GM12878 (cell line): ENCODE measurements around the gene RFX1. TPM values are rescaled to one million over a fixed set of nuclear protein-coding genes. Genes with fewer than 3 reads are reported as not detected.

ENCODE experiments used
- ATAC-seq: fragments of 200-7000 bp; cut with Tn5 transposase; 3 replicates; pipeline ENCODE4 v1.9.1; 2020; ENCODE audit warnings: mild to moderate bottlenecking, moderate library complexity
- BruUV-seq: library from RNA; stranded (reverse); fragments of 400-500 nt; replicated peaks from 2 replicates; lab custom pipeline; 2021; lab: Mats Ljungman, UMichigan
- CTCF ChIA-PET: fragments of 300-600 bp; sonication (Branson Sonifier 250); formaldehyde crosslinking; extraction: SDS; loops from one replicate; lab custom pipeline; 2021; ENCODE audit warnings: inconsistent platforms; lab: Yijun Ruan, JAX
- POLR2A ChIA-PET: fragments of 350-600 bp; formaldehyde crosslinking; extraction: SDS; loops from one replicate; lab custom pipeline; 2021; ENCODE audit warnings: inconsistent platforms; lab: Charles Lee
- RAD21 ChIA-PET: fragments of 300-600 bp; sonication (Branson Sonifier 250); formaldehyde crosslinking; loops from one replicate; lab custom pipeline; 2023; ENCODE audit warnings: antibody characterized with exemption; ENCODE audit not compliant: unreplicated experiment; lab: Charles Lee
- SMC1A ChIA-PET: fragments of 300-600 bp; sonication (Branson Sonifier 250); formaldehyde crosslinking; loops from one replicate; lab custom pipeline; 2023; ENCODE audit not compliant: unreplicated experiment, uncharacterized antibody; lab: Charles Lee
- DNase-seq: peaks from one replicate; pipeline ENCODE4 v3.0.0-alpha.2; 2011; ENCODE audit warnings: low read depth, low spot score
- FAIRE-seq: peaks from 3 replicates; lab custom pipeline; 2011; peaks lifted over from hg19 to GRCh38; lab: Jason Lieb, UNC
- H2AFZ ChIP-seq: 2 replicates; pipeline ENCODE4 v1.6.0; 2011; ENCODE audit warnings: low read depth, low read length, control low read depth; ENCODE audit not compliant: control insufficient read depth
- H3K27ac ChIP-seq: 2 replicates; pipeline ENCODE4 v1.5.1; 2011; ENCODE audit warnings: control low read depth; ENCODE audit not compliant: control insufficient read depth, insufficient read depth
- H3K27me3 ChIP-seq, 2 experiments: replicated peaks in 1 of 2; 2 replicates each; pipeline versions ENCODE4 v1.6.0 to v1.6.1; 2011; ENCODE audit warnings: low read length in 1 of 2; ENCODE audit not compliant: control insufficient read depth in 2 of 2, insufficient read depth in 2 of 2
- H3K36me3 ChIP-seq, 2 experiments: 2 replicates each; pipeline ENCODE4 v1.5.1; 2011; ENCODE audit warnings: low read length in 1 of 2; ENCODE audit not compliant: control insufficient read depth in 2 of 2, insufficient read depth in 2 of 2
- H3K4me1 ChIP-seq: 2 replicates; pipeline ENCODE4 v1.6.1; 2011; ENCODE audit warnings: mild to moderate bottlenecking, low read length, moderate library complexity, mixed read lengths; ENCODE audit not compliant: control insufficient read depth, insufficient read depth
- H3K4me2 ChIP-seq: 2 replicates; pipeline ENCODE4 v1.6.0; 2011; ENCODE audit warnings: control low read depth; ENCODE audit not compliant: control insufficient read depth, insufficient read depth
- H3K4me3 ChIP-seq: fragments of 200-600 bp; sonication (generic); 2 replicates; pipeline ENCODE4 v1.5.1; 2016
- H3K79me2 ChIP-seq: 2 replicates; pipeline ENCODE4 v1.6.0; 2011; ENCODE audit warnings: low read length; ENCODE audit not compliant: control insufficient read depth, insufficient read depth
- H3K9ac ChIP-seq: 2 replicates; pipeline ENCODE4 v1.8.0; 2011; ENCODE audit warnings: low read length, control low read depth, mixed read lengths; ENCODE audit not compliant: control insufficient read depth, insufficient read depth
- H3K9me3 ChIP-seq: replicated peaks from 3 replicates; pipeline ENCODE4 v1.5.1; 2011; ENCODE audit warnings: mild to moderate bottlenecking, low read length; ENCODE audit not compliant: control insufficient read depth, insufficient read depth
- H4K20me1 ChIP-seq: 2 replicates; pipeline ENCODE4 v1.6.0; 2011; ENCODE audit not compliant: control insufficient read depth, insufficient read depth
- ASH2L ChIP-seq: fragments of 300-600, 200-600 bp; sonication (generic); IDR thresholded peaks from 2 replicates; pipeline ENCODE4 v1.6.1; 2017; ENCODE audit warnings: low read depth, mild to moderate bottlenecking, borderline replicate concordance
- BMI1 ChIP-seq: fragments of 450-650 bp; IDR thresholded peaks from 2 replicates; pipeline ENCODE4 v1.6.1; 2016; ENCODE audit warnings: mild to moderate bottlenecking, moderate library complexity, borderline replicate concordance
- CBX5 ChIP-seq: sonication (generic); IDR thresholded peaks from 2 replicates; pipeline ENCODE4 v1.6.1; 2016; ENCODE audit warnings: low read depth, moderate library complexity, mild to moderate bottlenecking, inconsistent platforms
- HDAC6 ChIP-seq: fragments of 200-600 bp; sonication (generic); IDR thresholded peaks from one replicate; pipeline ENCODE4 v1.8.0; 2017; ENCODE audit warnings: antibody characterized with exemption; ENCODE audit not compliant: unreplicated experiment
- KLF5 ChIP-seq: fragments of 450-650 bp; IDR thresholded peaks from 2 replicates; pipeline ENCODE4 v1.6.1; 2014; ENCODE audit warnings: mild to moderate bottlenecking; ENCODE audit not compliant: partially characterized antibody
- LARP7 ChIP-seq: fragments of 450-650 bp; IDR thresholded peaks from 2 replicates; pipeline ENCODE4 v1.6.1; 2017; ENCODE audit warnings: mild to moderate bottlenecking
- RBBP5 ChIP-seq: fragments of 200-600 bp; sonication (generic); conservative IDR thresholded peaks from 2 replicates; pipeline ENCODE4 v1.6.1; 2016
- SREBF2 ChIP-seq: IDR thresholded peaks from 2 replicates; pipeline ENCODE4 v1.6.1; 2012; ENCODE audit warnings: mild to moderate bottlenecking, low read length
- ZNF384 ChIP-seq: IDR thresholded peaks from 2 replicates; pipeline ENCODE4 v1.6.1; 2012; ENCODE audit warnings: low read depth, mild to moderate bottlenecking, low read length, improper control_type of control experiment, borderline replicate concordance
- WGBS: methylation state at CpG from one replicate; pipeline ENCODE4 v1.1.6; 2016; ENCODE audit warnings: low lambda C conversion rate; ENCODE audit not compliant: insufficient replicate concordance, insufficient coverage; ENCODE audit errors: missing lambda C conversion rate; 5-methylcytosine and 5-hydroxymethylcytosine counted together
- in situ Hi-C: fragments of 300-500 bp; cut with MboI; formaldehyde crosslinking; loops from 9 replicates; pipeline ENCODE4 v1.14.3; 2018; ENCODE audit warnings: mixed read lengths
- intact Hi-C: fragments of 100-400 bp; cut with micrococcal nuclease; formaldehyde crosslinking; loops from one replicate; pipeline ENCODE4 v1.14.2; 2022; ENCODE audit not compliant: unreplicated experiment
- polyA plus RNA-seq, 11 experiments: library from polyadenylated mRNA; depleted of rRNA in 4 of 11; unstranded in 6 of 11; stranded (reverse) in 5 of 11; fragments of >200 nt; fragmentation: Nextera tagmentation in 4 of 11; fragmentation: Illumina TruSeq in 1 of 11; extraction: Ambion mirVana in 4 of 11; extraction: Trizol in 1 of 11; gene quantifications; 1 replicate in 1 of 11; 2 replicates in 10 of 11; pipeline versions ENCODE4 v1.2.1 to v1.2.3, GENCODE V29; 2011 to 2016; ENCODE audit warnings: inconsistent platforms in 2 of 11, missing spikeins in 2 of 11, low read depth in 1 of 11
- total RNA-seq, 4 experiments: library from RNA; depleted of rRNA in 3 of 4; stranded (reverse); fragments of >200 nt in 3 of 4; fragmentation: Illumina TruSeq in 1 of 4; extraction: Trizol in 1 of 4; gene quantifications; 2 replicates each; pipeline versions ENCODE4 v1.2.1 to v1.2.3, GENCODE V29; 2013 to 2021
- TF ChIP-seq, protein P1 (sequence below): fragments of 450-650 bp; IDR thresholded peaks from 2 replicates; pipeline ENCODE4 v1.6.1; 2016; ENCODE audit warnings: mild to moderate bottlenecking, moderate library complexity, borderline replicate concordance
- TF ChIP-seq, protein P2 (sequence below): IDR thresholded peaks from 2 replicates; pipeline ENCODE4 v1.6.1; 2011; ENCODE audit warnings: low read depth, low read length, improper control_type of control experiment, borderline replicate concordance
- TF ChIP-seq, protein P3 (sequence below): fragments of 450-650 bp; formaldehyde crosslinking; IDR thresholded peaks from 2 replicates; pipeline ENCODE4 v1.4.0; 2022; ENCODE audit warnings: mild to moderate bottlenecking, moderate library complexity
- TF ChIP-seq, protein P4 (sequence below): IDR thresholded peaks from 2 replicates; pipeline ENCODE4 v1.6.1; 2011; ENCODE audit warnings: low read depth, mild to moderate bottlenecking, low read length, moderate library complexity, borderline replicate concordance; ENCODE audit errors: extremely low read depth

The RFX1 gene
- total and polyA plus RNA-seq, 10 of the 15 experiments (the other 5 are each of a cell fraction or from before 2014, with no cell fraction given): 0.05 to 11.0 (median 1.5) TPM

DNA sequence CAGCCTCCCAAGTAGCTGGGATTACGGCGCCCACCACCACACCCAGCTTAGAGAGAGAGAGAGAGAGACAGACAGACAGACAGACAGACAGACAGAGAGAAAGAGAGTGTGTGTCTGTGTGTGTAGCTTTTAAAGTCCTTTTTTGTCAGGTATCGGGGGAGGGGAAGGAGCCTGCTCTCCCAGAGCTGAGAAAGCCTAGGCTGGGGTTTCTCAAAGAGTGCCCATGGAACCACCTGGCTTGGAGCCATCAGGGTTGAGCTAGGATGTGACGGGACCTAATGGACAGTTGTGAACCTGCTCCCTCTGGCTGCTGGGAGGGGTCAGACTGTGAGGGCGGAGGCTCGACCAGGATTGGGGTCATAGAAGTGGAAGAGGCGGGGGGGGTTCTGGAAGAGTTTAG is 16.6 kb downstream of the RFX1 start:
- 96% methylated on average over 7 of the region's 7 CpGs for WGBS
- DNase-seq: no peak
- Histone ChIP-seq H3K36me3 (peaks cover 0 to 3% of the 10 kb centered on the region in 2 experiments; a peak in 3 of 4 replicates), H3K4me1 (peaks cover 27% of the 10 kb centered on the region), H3K9me3 (no peaks in the 10 kb centered on the region), H3K9ac (no peak overlapping the region), H3K27ac (no peak overlapping the region), H3K4me2 (no peak overlapping the region), H2AFZ (no peak overlapping the region), H3K4me3 (no peak overlapping the region), H3K79me2 (no peaks in the 10 kb centered on the region), H3K27me3 (no peaks in the 10 kb centered on the region), H4K20me1 (no peaks in the 10 kb centered on the region)
- BruUV-seq: no TSS peak
- in situ Hi-C loops (no loop called here), intact Hi-C loops (loop anchor here (5.0 to 10.0 kb wide), 2 partner anchors 37 to 45 kb away; partner anchors contain the start of genes DCAF15 and IL27RA)
- FAIRE-seq: no peak
- ChIA-PET CTCF (interaction anchor here (1.1 kb wide), 1 partner anchor 53 kb away, joined by 3 read pairs; no protein-coding TSS in a partner anchor), POLR2A (interaction anchor here (0.7 to 6.5 kb wide), 3 partner anchors 9 to 42 kb away, joined by 3 to 49 read pairs (median 3); partner anchors contain the start of genes IL27RA and RFX1), SMC1A (interaction anchor here (0.6 to 1.3 kb wide), 2 partner anchors 11 to 22 kb away, joined by 3 read pairs; no protein-coding TSS in a partner anchor), RAD21 (no interaction called here)
- ATAC-seq: no peak
- TF ChIP-seq SREBF2 (no peak), BMI1 (no peak), HDAC6 (no peak), RBBP5 (no peak), LARP7 (no peak), ZNF384 (no peak), ASH2L (no peak), KLF5 (no peak), CBX5 (no peak)
- TF ChIP-seq, protein P1, sequence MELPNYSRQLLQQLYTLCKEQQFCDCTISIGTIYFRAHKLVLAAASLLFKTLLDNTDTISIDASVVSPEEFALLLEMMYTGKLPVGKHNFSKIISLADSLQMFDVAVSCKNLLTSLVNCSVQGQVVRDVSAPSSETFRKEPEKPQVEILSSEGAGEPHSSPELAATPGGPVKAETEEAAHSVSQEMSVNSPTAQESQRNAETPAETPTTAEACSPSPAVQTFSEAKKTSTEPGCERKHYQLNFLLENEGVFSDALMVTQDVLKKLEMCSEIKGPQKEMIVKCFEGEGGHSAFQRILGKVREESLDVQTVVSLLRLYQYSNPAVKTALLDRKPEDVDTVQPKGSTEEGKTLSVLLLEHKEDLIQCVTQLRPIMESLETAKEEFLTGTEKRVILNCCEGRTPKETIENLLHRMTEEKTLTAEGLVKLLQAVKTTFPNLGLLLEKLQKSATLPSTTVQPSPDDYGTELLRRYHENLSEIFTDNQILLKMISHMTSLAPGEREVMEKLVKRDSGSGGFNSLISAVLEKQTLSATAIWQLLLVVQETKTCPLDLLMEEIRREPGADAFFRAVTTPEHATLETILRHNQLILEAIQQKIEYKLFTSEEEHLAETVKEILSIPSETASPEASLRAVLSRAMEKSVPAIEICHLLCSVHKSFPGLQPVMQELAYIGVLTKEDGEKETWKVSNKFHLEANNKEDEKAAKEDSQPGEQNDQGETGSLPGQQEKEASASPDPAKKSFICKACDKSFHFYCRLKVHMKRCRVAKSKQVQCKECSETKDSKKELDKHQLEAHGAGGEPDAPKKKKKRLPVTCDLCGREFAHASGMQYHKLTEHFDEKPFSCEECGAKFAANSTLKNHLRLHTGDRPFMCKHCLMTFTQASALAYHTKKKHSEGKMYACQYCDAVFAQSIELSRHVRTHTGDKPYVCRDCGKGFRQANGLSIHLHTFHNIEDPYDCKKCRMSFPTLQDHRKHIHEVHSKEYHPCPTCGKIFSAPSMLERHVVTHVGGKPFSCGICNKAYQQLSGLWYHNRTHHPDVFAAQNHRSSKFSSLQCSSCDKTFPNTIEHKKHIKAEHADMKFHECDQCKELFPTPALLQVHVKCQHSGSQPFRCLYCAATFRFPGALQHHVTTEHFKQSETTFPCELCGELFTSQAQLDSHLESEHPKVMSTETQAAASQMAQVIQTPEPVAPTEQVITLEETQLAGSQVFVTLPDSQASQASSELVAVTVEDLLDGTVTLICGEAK: no peak
- TF ChIP-seq, protein P2, sequence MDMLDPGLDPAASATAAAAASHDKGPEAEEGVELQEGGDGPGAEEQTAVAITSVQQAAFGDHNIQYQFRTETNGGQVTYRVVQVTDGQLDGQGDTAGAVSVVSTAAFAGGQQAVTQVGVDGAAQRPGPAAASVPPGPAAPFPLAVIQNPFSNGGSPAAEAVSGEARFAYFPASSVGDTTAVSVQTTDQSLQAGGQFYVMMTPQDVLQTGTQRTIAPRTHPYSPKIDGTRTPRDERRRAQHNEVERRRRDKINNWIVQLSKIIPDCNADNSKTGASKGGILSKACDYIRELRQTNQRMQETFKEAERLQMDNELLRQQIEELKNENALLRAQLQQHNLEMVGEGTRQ: no peak
- TF ChIP-seq, protein P3, sequence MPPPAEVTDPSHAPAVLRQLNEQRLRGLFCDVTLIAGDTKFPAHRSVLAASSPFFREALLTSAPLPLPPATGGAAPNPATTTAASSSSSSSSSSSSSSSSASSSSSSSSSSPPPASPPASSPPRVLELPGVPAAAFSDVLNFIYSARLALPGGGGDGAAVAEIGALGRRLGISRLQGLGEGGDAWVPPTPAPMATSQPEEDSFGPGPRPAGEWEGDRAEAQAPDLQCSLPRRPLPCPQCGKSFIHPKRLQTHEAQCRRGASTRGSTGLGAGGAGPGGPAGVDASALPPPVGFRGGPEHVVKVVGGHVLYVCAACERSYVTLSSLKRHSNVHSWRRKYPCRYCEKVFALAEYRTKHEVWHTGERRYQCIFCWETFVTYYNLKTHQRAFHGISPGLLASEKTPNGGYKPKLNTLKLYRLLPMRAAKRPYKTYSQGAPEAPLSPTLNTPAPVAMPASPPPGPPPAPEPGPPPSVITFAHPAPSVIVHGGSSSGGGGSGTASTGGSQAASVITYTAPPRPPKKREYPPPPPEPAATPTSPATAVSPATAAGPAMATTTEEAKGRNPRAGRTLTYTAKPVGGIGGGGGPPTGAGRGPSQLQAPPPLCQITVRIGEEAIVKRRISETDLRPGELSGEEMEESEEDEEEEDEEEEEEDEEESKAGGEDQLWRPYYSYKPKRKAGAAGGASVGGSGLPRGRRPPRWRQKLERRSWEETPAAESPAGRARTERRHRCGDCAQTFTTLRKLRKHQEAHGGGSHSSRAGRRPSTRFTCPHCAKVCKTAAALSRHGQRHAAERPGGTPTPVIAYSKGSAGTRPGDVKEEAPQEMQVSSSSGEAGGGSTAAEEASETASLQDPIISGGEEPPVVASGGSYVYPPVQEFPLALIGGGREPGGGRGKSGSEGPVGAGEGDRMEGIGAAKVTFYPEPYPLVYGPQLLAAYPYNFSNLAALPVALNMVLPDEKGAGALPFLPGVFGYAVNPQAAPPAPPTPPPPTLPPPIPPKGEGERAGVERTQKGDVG (CRISPR knock-in tag): no peak
- TF ChIP-seq, protein P4, sequence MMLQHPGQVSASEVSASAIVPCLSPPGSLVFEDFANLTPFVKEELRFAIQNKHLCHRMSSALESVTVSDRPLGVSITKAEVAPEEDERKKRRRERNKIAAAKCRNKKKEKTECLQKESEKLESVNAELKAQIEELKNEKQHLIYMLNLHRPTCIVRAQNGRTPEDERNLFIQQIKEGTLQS: no peak
